Osteoblast (primary cell): Measurements from ENCODE around the gene SNX4. TPM values are rescaled to one million over a fixed set of nuclear protein-coding genes. Genes with fewer than 3 reads are reported as not detected.

Experiments used
- DNase-seq: peaks from one replicate; pipeline ENCODE4 v3.0.0; 2011; ENCODE audit warnings: low spot score, mixed read lengths; ENCODE audit not compliant: insufficient read length; ENCODE audit errors: missing footprints
- H2AFZ ChIP-seq: 2 replicates; pipeline ENCODE4 v1.6.0; 2011; ENCODE audit warnings: mild to moderate bottlenecking, low read length
- H3K27ac ChIP-seq: 2 replicates; pipeline ENCODE4 v1.5.1; 2011; ENCODE audit warnings: mild to moderate bottlenecking, low read depth, low read length, moderate library complexity
- H3K27me3 ChIP-seq: 2 replicates; pipeline ENCODE4 v1.6.0; 2012; ENCODE audit warnings: mild to moderate bottlenecking, control low read depth, inconsistent platforms, low read length, moderate library complexity; ENCODE audit not compliant: insufficient read depth
- H3K36me3 ChIP-seq: 2 replicates; pipeline ENCODE4 v1.5.1; 2011; ENCODE audit warnings: mild to moderate bottlenecking, low read length, control low read depth, moderate library complexity; ENCODE audit not compliant: insufficient read depth
- H3K4me1 ChIP-seq: 2 replicates; pipeline ENCODE4 v1.5.1; 2011; ENCODE audit warnings: mild to moderate bottlenecking, low read length, control low read depth, moderate library complexity; ENCODE audit not compliant: insufficient read depth
- H3K4me2 ChIP-seq: 2 replicates; pipeline ENCODE4 v1.6.0; 2011; ENCODE audit warnings: mild to moderate bottlenecking, low read length; ENCODE audit not compliant: insufficient read depth
- H3K4me3 ChIP-seq: fragments of 200-600 bp; sonication (generic); 3 replicates; pipeline ENCODE4 v1.5.1; 2012; ENCODE audit warnings: mild to moderate bottlenecking, low read length, inconsistent platforms; ENCODE audit not compliant: insufficient read depth
- H3K79me2 ChIP-seq: 2 replicates; pipeline ENCODE4 v1.6.0; 2012; ENCODE audit warnings: mild to moderate bottlenecking, low read length, control low read depth, inconsistent platforms; ENCODE audit not compliant: insufficient read depth
- H3K9me3 ChIP-seq: 2 replicates; pipeline ENCODE4 v1.5.1; 2011; ENCODE audit warnings: low read depth, low read length, control low read depth
- H4K20me1 ChIP-seq: 2 replicates; pipeline ENCODE4 v1.6.0; 2012; ENCODE audit warnings: mild to moderate bottlenecking, low read length, control low read depth; ENCODE audit not compliant: insufficient read depth
- total RNA-seq: library from RNA; depleted of rRNA; stranded (reverse); fragments of >200 nt; gene quantifications from 2 replicates; pipeline ENCODE4 v1.2.3, GENCODE V29; 2012
- TF ChIP-seq, protein P1 (sequence below): IDR thresholded peaks from 2 replicates; pipeline ENCODE4 v1.5.1; 2011; ENCODE audit warnings: mild to moderate bottlenecking, low read depth, low read length, moderate library complexity; ENCODE audit errors: extremely low read depth

SNX4 gene
- total RNA-seq, 1 donor, result 36.2 TPM

- H3K79me2 ChIP-seq, result no peaks in the 10 kb centered on the region
- H3K9me3 ChIP-seq, result no peaks in the 10 kb centered on the region
- no peaks in the 10 kb centered on the region for H3K36me3 ChIP-seq
- no peak for DNase-seq
- TF ChIP-seq, protein P1, sequence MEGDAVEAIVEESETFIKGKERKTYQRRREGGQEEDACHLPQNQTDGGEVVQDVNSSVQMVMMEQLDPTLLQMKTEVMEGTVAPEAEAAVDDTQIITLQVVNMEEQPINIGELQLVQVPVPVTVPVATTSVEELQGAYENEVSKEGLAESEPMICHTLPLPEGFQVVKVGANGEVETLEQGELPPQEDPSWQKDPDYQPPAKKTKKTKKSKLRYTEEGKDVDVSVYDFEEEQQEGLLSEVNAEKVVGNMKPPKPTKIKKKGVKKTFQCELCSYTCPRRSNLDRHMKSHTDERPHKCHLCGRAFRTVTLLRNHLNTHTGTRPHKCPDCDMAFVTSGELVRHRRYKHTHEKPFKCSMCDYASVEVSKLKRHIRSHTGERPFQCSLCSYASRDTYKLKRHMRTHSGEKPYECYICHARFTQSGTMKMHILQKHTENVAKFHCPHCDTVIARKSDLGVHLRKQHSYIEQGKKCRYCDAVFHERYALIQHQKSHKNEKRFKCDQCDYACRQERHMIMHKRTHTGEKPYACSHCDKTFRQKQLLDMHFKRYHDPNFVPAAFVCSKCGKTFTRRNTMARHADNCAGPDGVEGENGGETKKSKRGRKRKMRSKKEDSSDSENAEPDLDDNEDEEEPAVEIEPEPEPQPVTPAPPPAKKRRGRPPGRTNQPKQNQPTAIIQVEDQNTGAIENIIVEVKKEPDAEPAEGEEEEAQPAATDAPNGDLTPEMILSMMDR, result no peak
- no peak overlapping the region for H2AFZ ChIP-seq
- no peak overlapping the region for H3K4me3 ChIP-seq
- no peaks in the 10 kb centered on the region for H4K20me1 ChIP-seq
- peaks cover 19% of the 10 kb centered on the region for H3K4me1 ChIP-seq
- H3K27ac ChIP-seq, result no peak overlapping the region
- H3K4me2 ChIP-seq, result no peak overlapping the region
- H3K27me3 ChIP-seq, result no peaks in the 10 kb centered on the region
Measured at GRCh38 chr3:125433611-125434041, 86.4 kb downstream of the SNX4 start.

DNA sequence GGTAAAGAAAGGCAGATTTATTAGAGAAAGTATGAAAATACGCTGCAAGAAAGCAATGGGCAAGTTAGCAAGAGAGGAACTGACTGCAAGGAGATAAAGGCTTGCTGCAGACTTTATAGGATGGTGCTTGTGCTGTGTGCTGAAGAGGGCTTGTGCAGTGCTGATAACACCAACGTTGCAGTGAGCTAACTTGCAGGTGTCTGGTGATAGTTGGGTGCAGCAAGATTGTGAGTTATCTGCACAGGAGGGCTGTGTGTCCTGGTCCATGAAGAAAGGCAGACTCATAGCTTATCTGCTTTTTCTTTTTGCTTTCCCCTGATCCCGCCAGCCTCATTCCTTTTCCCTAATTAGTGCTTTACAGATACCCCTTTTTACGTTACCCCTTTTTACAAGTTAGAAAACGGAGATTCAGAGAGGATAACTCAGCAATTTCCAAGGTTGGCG, 86.9 kb downstream of the SNX4 start:
- Histone ChIP-seq H4K20me1 (no peaks in the 10 kb centered on the region), H3K4me1 (peaks cover 19% of the 10 kb centered on the region), H3K4me3 (no peak overlapping the region), H2AFZ (no peak overlapping the region), H3K4me2 (no peak overlapping the region), H3K9me3 (no peaks in the 10 kb centered on the region), H3K36me3 (no peaks in the 10 kb centered on the region), H3K27me3 (no peaks in the 10 kb centered on the region), H3K79me2 (no peaks in the 10 kb centered on the region), H3K27ac (no peak overlapping the region)
- TF ChIP-seq, protein P1, result no peak
- no peak for DNase-seq

GRCh38 chr3:125431912-125432790, 87.9 kb downstream of the SNX4 start:
- no peak for DNase-seq

GRCh38 chr3:125431391-125431790, 88.6 kb downstream of the SNX4 start:
- no peaks in the 10 kb centered on the region for H3K79me2 ChIP-seq
- no peak for DNase-seq

More at GRCh38 chr3:125431912-125432790, 87.9 kb downstream of the SNX4 start:
- Histone ChIP-seq H3K27ac (peak overlapping the region; percentile 72), H4K20me1 (no peaks in the 10 kb centered on the region), H2AFZ (peak overlapping the region; percentile 30), H3K36me3 (no peaks in the 10 kb centered on the region), H3K27me3 (no peaks in the 10 kb centered on the region), H3K4me2 (peak overlapping the region; percentile 8), H3K9me3 (no peaks in the 10 kb centered on the region), H3K79me2 (no peaks in the 10 kb centered on the region), H3K4me1 (peaks cover 13% of the 10 kb centered on the region), H3K4me3 (no peak overlapping the region)
- TF ChIP-seq, protein P1, result no peak

More at GRCh38 chr3:125431391-125431790, 88.6 kb downstream of the SNX4 start:
- no peak overlapping the region for H2AFZ ChIP-seq
- H3K27me3 ChIP-seq, result no peaks in the 10 kb centered on the region
- H3K4me2 ChIP-seq, result peak overlapping the region; percentile 8
- no peaks in the 10 kb centered on the region for H3K9me3 ChIP-seq
- TF ChIP-seq, protein P1, result no peak
- H3K4me3 ChIP-seq, result no peak overlapping the region
- H4K20me1 ChIP-seq, result no peaks in the 10 kb centered on the region
- H3K4me1 ChIP-seq, result peaks cover 13% of the 10 kb centered on the region
- peak overlapping the region; percentile 72 for H3K27ac ChIP-seq
- no peaks in the 10 kb centered on the region for H3K36me3 ChIP-seq
